HepG2 (cell line): ENCODE measurements around the gene RASGRP4. TPM values are rescaled to one million over a fixed set of nuclear protein-coding genes. Genes with fewer than 3 reads are reported as not detected.
A peak's percentile ranks its signal among the peaks of the same experiment; 100 is the strongest.

Experiments
- ATAC-seq: fragments of 200-7000 bp; cut with Tn5 transposase; 3 replicates; pipeline ENCODE4 v1.9.1; 2020; ENCODE audit warnings: mild to moderate bottlenecking, moderate library complexity
- BruUV-seq: library from RNA; stranded (reverse); fragments of 400-500 nt; replicated peaks from 2 replicates; lab custom pipeline; 2021; lab: Mats Ljungman, UMichigan
- CTCF ChIA-PET: fragments of 300-600 bp; formaldehyde crosslinking; extraction: SDS; loops from one replicate; lab custom pipeline; 2021; ENCODE audit warnings: low total read pairs, inconsistent platforms, low intra/inter-chr PET ratio; lab: Yijun Ruan, JAX
- POLR2A ChIA-PET: fragments of 350-600 bp; sonication (Branson Sonifier 250); formaldehyde crosslinking; loops from one replicate; lab custom pipeline; 2020; ENCODE audit warnings: antibody characterized with exemption, inconsistent platforms; lab: Yijun Ruan, JAX
- DNase-seq: peaks from one replicate; pipeline ENCODE4 v3.0.0-alpha.2; 2015; ENCODE audit warnings: low spot score
- FAIRE-seq: peaks from 3 replicates; lab custom pipeline; 2011; peaks lifted over from hg19 to GRCh38; lab: Jason Lieb, UNC
- H2AFZ ChIP-seq: one replicate; pipeline ENCODE4 v1.6.1; 2011; ENCODE audit warnings: low read length, inconsistent platforms
- H3K27ac ChIP-seq: fragments of 300-600 bp; 3 replicates; pipeline ENCODE4 v1.8.0; 2011; ENCODE audit warnings: mixed run types, mild to moderate bottlenecking, mixed read lengths, low read length, inconsistent platforms; ENCODE audit not compliant: insufficient read depth; ENCODE audit errors: extremely low read length
- H3K27me3 ChIP-seq, 2 experiments: fragments of 200-600 bp in 1 of 2; 2 replicates in 1 of 2; 3 replicates in 1 of 2; pipeline versions ENCODE4 v1.6.0 to v1.8.0; 2011; ENCODE audit warnings: low read length in 2 of 2, mild to moderate bottlenecking in 2 of 2, moderate library complexity in 2 of 2, inconsistent platforms in 1 of 2; ENCODE audit not compliant: insufficient read depth in 2 of 2, control insufficient read depth in 1 of 2
- H3K36me3 ChIP-seq, 2 experiments: fragments of 200-600 bp in 1 of 2; replicated peaks in 1 of 2; 2 replicates in 1 of 2; 3 replicates in 1 of 2; pipeline versions ENCODE4 v1.5.1 to v1.8.0; 2011; ENCODE audit warnings: low read length in 2 of 2, inconsistent platforms in 1 of 2; ENCODE audit not compliant: insufficient read depth in 2 of 2, control insufficient read depth in 1 of 2
- H3K4me1 ChIP-seq: 2 replicates; pipeline ENCODE4 v1.5.1; 2012; ENCODE audit warnings: low read length, inconsistent platforms; ENCODE audit not compliant: insufficient read depth
- H3K4me2 ChIP-seq: 2 replicates; pipeline ENCODE4 v1.6.0; 2011; ENCODE audit warnings: low read depth, low read length, inconsistent platforms
- H3K4me3 ChIP-seq, 3 experiments: fragments of 200-600 bp in 1 of 3; sonication (generic), shearing (Covaris generic) in 1 of 3; replicated peaks in 1 of 3; 2 replicates each; pipeline ENCODE4 v1.5.1; 2011 to 2016; ENCODE audit warnings: low read length in 3 of 3, inconsistent platforms in 2 of 3, low read depth in 2 of 3, mild to moderate bottlenecking in 2 of 3, control low read depth in 1 of 3, mixed read lengths in 1 of 3; ENCODE audit not compliant: insufficient read depth in 1 of 3
- H3K79me2 ChIP-seq: one replicate; pipeline ENCODE4 v1.6.1; 2011; ENCODE audit warnings: low read length, inconsistent platforms; ENCODE audit not compliant: insufficient read depth
- H3K9ac ChIP-seq: 2 replicates; pipeline ENCODE4 v1.6.0; 2011; ENCODE audit warnings: mild to moderate bottlenecking, low read depth, low read length, inconsistent platforms; ENCODE audit not compliant: insufficient read depth
- H3K9me3 ChIP-seq: 2 replicates; pipeline ENCODE4 v1.5.1; 2012; ENCODE audit warnings: mild to moderate bottlenecking, low read length
- H4K20me1 ChIP-seq: 2 replicates; pipeline ENCODE4 v1.6.0; 2011; ENCODE audit warnings: inconsistent platforms, mild to moderate bottlenecking, low read length, moderate library complexity; ENCODE audit not compliant: insufficient read depth
- DPF2 ChIP-seq: sonication (generic); formaldehyde crosslinking; IDR thresholded peaks from 2 replicates; pipeline ENCODE4 v1.4.0; 2020; ENCODE audit warnings: mild to moderate bottlenecking, low read depth, missing genetic modification reagents, borderline replicate concordance
- GZF1 ChIP-seq: sonication (generic); formaldehyde crosslinking; IDR thresholded peaks from 2 replicates; pipeline ENCODE4 v1.5.1; 2020; ENCODE audit warnings: mild to moderate bottlenecking, missing genetic modification reagents
- IKZF5 ChIP-seq: IDR thresholded peaks from 2 replicates; pipeline ENCODE4 v1.6.1; 2018; ENCODE audit warnings: missing genetic modification reagents, mild to moderate bottlenecking, missing compliant biosample characterization
- MXI1 ChIP-seq: IDR thresholded peaks from 3 replicates; pipeline ENCODE4 v1.6.1; 2012; ENCODE audit warnings: low read depth, low read length, inconsistent platforms, borderline replicate concordance
- NR2C2 ChIP-seq: sonication (generic); formaldehyde crosslinking; IDR thresholded peaks from 2 replicates; pipeline ENCODE4 v1.4.0; 2020; ENCODE audit warnings: missing genetic modification reagents, mild to moderate bottlenecking, moderate library complexity, borderline replicate concordance
- TOE1 ChIP-seq: sonication (generic); formaldehyde crosslinking; IDR thresholded peaks from 2 replicates; pipeline ENCODE4 v1.4.0; 2020; ENCODE audit warnings: mild to moderate bottlenecking, missing genetic modification reagents
- ZNF382 ChIP-seq: sonication (generic); formaldehyde crosslinking; IDR thresholded peaks from 2 replicates; pipeline ENCODE4 v1.5.0; 2020; ENCODE audit warnings: missing genetic modification reagents, mild to moderate bottlenecking, borderline replicate concordance
- ZNF749 ChIP-seq: sonication (generic); formaldehyde crosslinking; IDR thresholded peaks from 2 replicates; pipeline ENCODE4 v1.8.0; 2022; ENCODE audit warnings: mild to moderate bottlenecking, missing genetic modification reagents, moderate library complexity, borderline replicate concordance
- ZNF782 ChIP-seq: sonication (generic); formaldehyde crosslinking; IDR thresholded peaks from 2 replicates; pipeline ENCODE4 v1.4.0; 2020; ENCODE audit warnings: missing genetic modification reagents, mild to moderate bottlenecking, borderline replicate concordance
- ZNF788 ChIP-seq: sonication (generic); formaldehyde crosslinking; IDR thresholded peaks from 2 replicates; pipeline ENCODE4 v1.5.0; 2020; ENCODE audit warnings: mild to moderate bottlenecking, missing genetic modification reagents, borderline replicate concordance
- WGBS: methylation state at CpG from one replicate; pipeline ENCODE4 v1.1.6; 2017; ENCODE audit warnings: low lambda C conversion rate; 5-methylcytosine and 5-hydroxymethylcytosine counted together
- in situ Hi-C: cut with HindIII; loops from 2 replicates; pipeline ENCODE4 v1.10.0; 2017; ENCODE audit warnings: low pct_unique_long_range_greater_than_20kb; ENCODE audit not compliant: extremely low pct_ligation_motif_present
- intact Hi-C: fragments of 100-400 bp; cut with micrococcal nuclease; formaldehyde crosslinking; loops from one replicate; pipeline ENCODE4 v1.10.0; 2022; ENCODE audit not compliant: unreplicated experiment
- polyA plus RNA-seq, 8 experiments: library from polyadenylated mRNA; depleted of rRNA in 3 of 8; stranded (reverse) in 7 of 8; unstranded in 1 of 8; fragments of >200 nt; fragmentation: Illumina TruSeq in 4 of 8; extraction: Trizol in 4 of 8; gene quantifications; 2 replicates each; pipeline versions ENCODE4 v1.2.1 to v1.2.3, GENCODE V29; 2011 to 2016; ENCODE audit warnings: low read depth in 4 of 8, missing spikeins in 1 of 8, mixed read lengths in 1 of 8; ENCODE audit not compliant: insufficient read depth in 1 of 8
- total RNA-seq, 5 experiments: library from RNA; depleted of rRNA; stranded (reverse); fragments of >200 nt; fragmentation: Illumina TruSeq; extraction: Trizol; gene quantifications; 2 replicates each; pipeline ENCODE4 v1.2.3, GENCODE V29; 2016; ENCODE audit warnings: low read depth in 1 of 5
- TF ChIP-seq, protein P1 (sequence below): sonication (generic); formaldehyde crosslinking; IDR thresholded peaks from 2 replicates; pipeline ENCODE4 v1.4.0; 2020; ENCODE audit warnings: mild to moderate bottlenecking, low read depth, missing genetic modification reagents
- TF ChIP-seq, protein P2 (sequence below): sonication (generic); formaldehyde crosslinking; IDR thresholded peaks from 2 replicates; pipeline ENCODE4 v1.4.0; 2020; ENCODE audit warnings: missing genetic modification reagents, borderline replicate concordance
- TF ChIP-seq, protein P3 (sequence below): sonication (generic); formaldehyde crosslinking; IDR thresholded peaks from 2 replicates; pipeline ENCODE4 v1.5.1; 2020; ENCODE audit warnings: mild to moderate bottlenecking, missing genetic modification reagents, borderline replicate concordance

Gene RASGRP4
- total and polyA plus RNA-seq, 2 of the 13 experiments (the other 11 are each of a cell fraction or from before 2014, with no cell fraction given) = not detected

GRCh38 chr19:38374332-38375097 lies 51.5 kb downstream of the RASGRP4 start, which contains the start of gene PSMD8:
Gene PSMD8, plus strand, starts transcription at chr19:38374571. Its CDS starts 31 bp downstream, at chr19:38374602.
- FAIRE-seq = peak; percentile 95
- CTCF ChIA-PET = interaction anchor here (0.9 kb wide), 1 partner anchor 131 kb away, joined by 3 read pairs; no protein-coding TSS in a partner anchor
- Histone ChIP-seq H3K36me3 (peaks cover 6 to 19% of the 10 kb centered on the region in 2 experiments; a peak in 4 of 5 replicates), H3K4me3 (peak within 1 kb of the TSS; percentile 87 to 99 (median 92)), H3K79me2 (peaks cover 22% of the 10 kb centered on the region), H3K9me3 (no peaks in the 10 kb centered on the region), H3K27me3 (no peaks in the 10 kb centered on the region; a peak in 1 of 5 replicates), H3K4me2 (peak within 1 kb of the TSS; percentile 86), H3K9ac (peak within 1 kb of the TSS; percentile 94), H4K20me1 (peaks cover 2% of the 10 kb centered on the region; the same call in 1 of the 2 replicates), H3K4me1 (peaks cover 22% of the 10 kb centered on the region), H3K27ac (peak within 1 kb of the TSS; percentile 84), H2AFZ (peak within 1 kb of the TSS; percentile 90)
- BruUV-seq = no TSS peak
- intact Hi-C loops (loop anchor here (1.0 kb wide), 1 partner anchor 39 kb away; the partner anchor contains the start of gene CATSPERG), in situ Hi-C loops (no loop called here)
- WGBS = 3% methylated on average over 19 of the region's 65 CpGs
- POLR2A ChIA-PET = interaction anchor here (0.6 to 3.3 kb wide), 23 partner anchors 10 to 556 kb away, joined by 3 to 49 read pairs (median 5); partner anchors contain the start of genes C19orf33, CATSPERG, EIF3K and FAM98C
- ATAC-seq = peak; percentile 97
- peak; percentile 98 for DNase-seq
- TF ChIP-seq, protein P1, sequence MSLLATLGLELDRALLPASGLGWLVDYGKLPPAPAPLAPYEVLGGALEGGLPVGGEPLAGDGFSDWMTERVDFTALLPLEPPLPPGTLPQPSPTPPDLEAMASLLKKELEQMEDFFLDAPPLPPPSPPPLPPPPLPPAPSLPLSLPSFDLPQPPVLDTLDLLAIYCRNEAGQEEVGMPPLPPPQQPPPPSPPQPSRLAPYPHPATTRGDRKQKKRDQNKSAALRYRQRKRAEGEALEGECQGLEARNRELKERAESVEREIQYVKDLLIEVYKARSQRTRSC (CRISPR knock-in tag) = 0 out of 2 replicates have a peak, but pooled peaks have one; percentile 49
- TF ChIP-seq TOE1 (CRISPR knock-in tag) (peak; percentile 33; the same call in 1 of the 2 replicates), NR2C2 (CRISPR knock-in tag) (peak; percentile 94), GZF1 (CRISPR knock-in tag) (peak; percentile 83), ZNF788 (peak; percentile 93; the same call in 1 of the 2 replicates), MXI1 (peak; percentile 82; the same call in 2 of the 3 replicates), ZNF382 (no peak), IKZF5 (CRISPR knock-in tag) (peak; percentile 65; the same call in 1 of the 2 replicates), ZNF749 (CRISPR knock-in tag) (no peak), DPF2 (CRISPR knock-in tag) (no peak), ZNF782 (CRISPR knock-in tag) (peak; percentile 99)
- TF ChIP-seq, protein P2, sequence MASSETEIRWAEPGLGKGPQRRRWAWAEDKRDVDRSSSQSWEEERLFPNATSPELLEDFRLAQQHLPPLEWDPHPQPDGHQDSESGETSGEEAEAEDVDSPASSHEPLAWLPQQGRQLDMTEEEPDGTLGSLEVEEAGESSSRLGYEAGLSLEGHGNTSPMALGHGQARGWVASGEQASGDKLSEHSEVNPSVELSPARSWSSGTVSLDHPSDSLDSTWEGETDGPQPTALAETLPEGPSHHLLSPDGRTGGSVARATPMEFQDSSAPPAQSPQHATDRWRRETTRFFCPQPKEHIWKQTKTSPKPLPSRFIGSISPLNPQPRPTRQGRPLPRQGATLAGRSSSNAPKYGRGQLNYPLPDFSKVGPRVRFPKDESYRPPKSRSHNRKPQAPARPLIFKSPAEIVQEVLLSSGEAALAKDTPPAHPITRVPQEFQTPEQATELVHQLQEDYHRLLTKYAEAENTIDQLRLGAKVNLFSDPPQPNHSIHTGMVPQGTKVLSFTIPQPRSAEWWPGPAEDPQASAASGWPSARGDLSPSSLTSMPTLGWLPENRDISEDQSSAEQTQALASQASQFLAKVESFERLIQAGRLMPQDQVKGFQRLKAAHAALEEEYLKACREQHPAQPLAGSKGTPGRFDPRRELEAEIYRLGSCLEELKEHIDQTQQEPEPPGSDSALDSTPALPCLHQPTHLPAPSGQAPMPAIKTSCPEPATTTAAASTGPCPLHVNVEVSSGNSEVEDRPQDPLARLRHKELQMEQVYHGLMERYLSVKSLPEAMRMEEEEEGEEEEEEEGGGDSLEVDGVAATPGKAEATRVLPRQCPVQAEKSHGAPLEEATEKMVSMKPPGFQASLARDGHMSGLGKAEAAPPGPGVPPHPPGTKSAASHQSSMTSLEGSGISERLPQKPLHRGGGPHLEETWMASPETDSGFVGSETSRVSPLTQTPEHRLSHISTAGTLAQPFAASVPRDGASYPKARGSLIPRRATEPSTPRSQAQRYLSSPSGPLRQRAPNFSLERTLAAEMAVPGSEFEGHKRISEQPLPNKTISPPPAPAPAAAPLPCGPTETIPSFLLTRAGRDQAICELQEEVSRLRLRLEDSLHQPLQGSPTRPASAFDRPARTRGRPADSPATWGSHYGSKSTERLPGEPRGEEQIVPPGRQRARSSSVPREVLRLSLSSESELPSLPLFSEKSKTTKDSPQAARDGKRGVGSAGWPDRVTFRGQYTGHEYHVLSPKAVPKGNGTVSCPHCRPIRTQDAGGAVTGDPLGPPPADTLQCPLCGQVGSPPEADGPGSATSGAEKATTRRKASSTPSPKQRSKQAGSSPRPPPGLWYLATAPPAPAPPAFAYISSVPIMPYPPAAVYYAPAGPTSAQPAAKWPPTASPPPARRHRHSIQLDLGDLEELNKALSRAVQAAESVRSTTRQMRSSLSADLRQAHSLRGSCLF (CRISPR knock-in tag) = no peak
- TF ChIP-seq, protein P3, sequence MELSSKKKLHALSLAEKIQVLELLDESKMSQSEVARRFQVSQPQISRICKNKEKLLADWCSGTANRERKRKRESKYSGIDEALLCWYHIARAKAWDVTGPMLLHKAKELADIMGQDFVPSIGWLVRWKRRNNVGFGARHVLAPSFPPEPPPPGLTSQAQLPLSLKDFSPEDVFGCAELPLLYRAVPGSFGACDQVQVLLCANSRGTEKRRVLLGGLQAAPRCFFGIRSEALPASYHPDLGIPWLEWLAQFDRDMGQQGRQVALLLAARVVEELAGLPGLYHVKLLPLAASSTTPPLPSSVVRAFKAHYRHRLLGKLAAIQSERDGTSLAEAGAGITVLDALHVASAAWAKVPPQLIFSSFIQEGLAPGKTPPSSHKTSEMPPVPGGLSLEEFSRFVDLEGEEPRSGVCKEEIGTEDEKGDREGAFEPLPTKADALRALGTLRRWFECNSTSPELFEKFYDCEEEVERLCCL (CRISPR knock-in tag) = no peak
